ENCODE results near the gene FRAS1.

DNA sequence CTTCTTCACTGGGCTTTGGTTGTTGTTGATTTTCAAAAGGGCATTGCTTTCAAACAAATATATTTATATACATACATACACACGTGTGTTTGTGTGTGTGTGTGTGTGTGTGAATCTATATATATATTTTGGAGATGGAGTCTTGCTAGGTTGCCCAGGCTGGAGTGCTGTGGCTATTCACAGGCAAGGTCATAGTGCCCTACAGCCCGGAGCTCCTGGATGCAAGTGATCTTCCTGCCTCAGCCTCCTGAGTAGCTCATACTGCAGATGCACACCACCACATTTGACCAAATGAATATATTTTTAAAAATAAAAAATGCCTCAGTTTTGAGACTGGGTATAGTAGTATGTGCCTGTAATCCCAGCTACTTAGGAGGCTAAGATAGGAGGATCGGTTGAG, 34.4 kb downstream of the FRAS1 start:
- TF ChIP-seq, protein P1, sequence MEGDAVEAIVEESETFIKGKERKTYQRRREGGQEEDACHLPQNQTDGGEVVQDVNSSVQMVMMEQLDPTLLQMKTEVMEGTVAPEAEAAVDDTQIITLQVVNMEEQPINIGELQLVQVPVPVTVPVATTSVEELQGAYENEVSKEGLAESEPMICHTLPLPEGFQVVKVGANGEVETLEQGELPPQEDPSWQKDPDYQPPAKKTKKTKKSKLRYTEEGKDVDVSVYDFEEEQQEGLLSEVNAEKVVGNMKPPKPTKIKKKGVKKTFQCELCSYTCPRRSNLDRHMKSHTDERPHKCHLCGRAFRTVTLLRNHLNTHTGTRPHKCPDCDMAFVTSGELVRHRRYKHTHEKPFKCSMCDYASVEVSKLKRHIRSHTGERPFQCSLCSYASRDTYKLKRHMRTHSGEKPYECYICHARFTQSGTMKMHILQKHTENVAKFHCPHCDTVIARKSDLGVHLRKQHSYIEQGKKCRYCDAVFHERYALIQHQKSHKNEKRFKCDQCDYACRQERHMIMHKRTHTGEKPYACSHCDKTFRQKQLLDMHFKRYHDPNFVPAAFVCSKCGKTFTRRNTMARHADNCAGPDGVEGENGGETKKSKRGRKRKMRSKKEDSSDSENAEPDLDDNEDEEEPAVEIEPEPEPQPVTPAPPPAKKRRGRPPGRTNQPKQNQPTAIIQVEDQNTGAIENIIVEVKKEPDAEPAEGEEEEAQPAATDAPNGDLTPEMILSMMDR (IDR thresholded peaks at IDR 0.05) = no peak
- no peak for TF ChIP-seq EZH2 (IDR thresholded peaks at IDR 0.05; ENCODE audit: borderline replicate concordance, insufficient read depth, low read depth, low read length, poor library complexity, severe bottlenecking)
